SK-N-SH (cell line): Measurements from ENCODE around the gene TMEM192.

Source experiments
- ELF1 ChIP-seq: IDR thresholded peaks from 2 replicates; pipeline ENCODE4 v1.4.0; 2012
- EP300 ChIP-seq, 2 experiments: IDR thresholded peaks; 2 replicates each; pipeline versions ENCODE4 v1.4.0 to v1.6.1; 2012; ENCODE audit warnings: borderline replicate concordance in 1 of 2, low read depth in 1 of 2, low read length in 1 of 2
- GATA2 ChIP-seq: sonication (generic); formaldehyde crosslinking; IDR thresholded peaks from 2 replicates; pipeline ENCODE4 v1.5.0; 2020; ENCODE audit warnings: mild to moderate bottlenecking, missing genetic modification reagents
- MXI1 ChIP-seq: IDR thresholded peaks from 2 replicates; pipeline ENCODE4 v1.6.1; 2012; ENCODE audit warnings: mild to moderate bottlenecking, low read depth, low read length, improper control_type of control experiment
- POLR2AphosphoS5 ChIP-seq: IDR thresholded peaks from 2 replicates; pipeline ENCODE4 v1.6.1; 2012; ENCODE audit warnings: low read depth, low read length
- REST ChIP-seq: IDR thresholded peaks from 2 replicates; pipeline ENCODE4 v1.6.1; 2012; ENCODE audit warnings: mild to moderate bottlenecking, low read depth, low read length, moderate library complexity
- RFX5 ChIP-seq: IDR thresholded peaks from 2 replicates; pipeline ENCODE4 v1.6.1; 2012; ENCODE audit warnings: mild to moderate bottlenecking, improper control_type of control experiment, low read length
- TAF1 ChIP-seq: IDR thresholded peaks from 2 replicates; pipeline ENCODE4 v1.6.1; 2012; ENCODE audit warnings: low read depth, mild to moderate bottlenecking, low read length, moderate library complexity, borderline replicate concordance
- TF ChIP-seq, protein P1 (sequence below): fragments of 200-600 bp; sonication (generic); IDR thresholded peaks from 2 replicates; pipeline ENCODE4 v1.6.1; 2017; ENCODE audit warnings: antibody characterized with exemption, mild to moderate bottlenecking, moderate library complexity
- TF ChIP-seq, protein P2 (sequence below): IDR thresholded peaks from 2 replicates; pipeline ENCODE4 v1.4.0; 2012; ENCODE audit warnings: low read depth, borderline replicate concordance

- TF ChIP-seq REST (no peak), MXI1 (no peak), GATA2 (no peak), TAF1 (no peak), EP300 (IDR thresholded peaks at IDR 0.05; ENCODE audit: borderline replicate concordance in 1 of 2, low read depth in 1 of 2, low read length in 1 of 2) (no peak), ELF1 (no peak), RFX5 (no peak), POLR2AphosphoS5 (no peak)
- TF ChIP-seq, protein P1, sequence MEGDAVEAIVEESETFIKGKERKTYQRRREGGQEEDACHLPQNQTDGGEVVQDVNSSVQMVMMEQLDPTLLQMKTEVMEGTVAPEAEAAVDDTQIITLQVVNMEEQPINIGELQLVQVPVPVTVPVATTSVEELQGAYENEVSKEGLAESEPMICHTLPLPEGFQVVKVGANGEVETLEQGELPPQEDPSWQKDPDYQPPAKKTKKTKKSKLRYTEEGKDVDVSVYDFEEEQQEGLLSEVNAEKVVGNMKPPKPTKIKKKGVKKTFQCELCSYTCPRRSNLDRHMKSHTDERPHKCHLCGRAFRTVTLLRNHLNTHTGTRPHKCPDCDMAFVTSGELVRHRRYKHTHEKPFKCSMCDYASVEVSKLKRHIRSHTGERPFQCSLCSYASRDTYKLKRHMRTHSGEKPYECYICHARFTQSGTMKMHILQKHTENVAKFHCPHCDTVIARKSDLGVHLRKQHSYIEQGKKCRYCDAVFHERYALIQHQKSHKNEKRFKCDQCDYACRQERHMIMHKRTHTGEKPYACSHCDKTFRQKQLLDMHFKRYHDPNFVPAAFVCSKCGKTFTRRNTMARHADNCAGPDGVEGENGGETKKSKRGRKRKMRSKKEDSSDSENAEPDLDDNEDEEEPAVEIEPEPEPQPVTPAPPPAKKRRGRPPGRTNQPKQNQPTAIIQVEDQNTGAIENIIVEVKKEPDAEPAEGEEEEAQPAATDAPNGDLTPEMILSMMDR = no peak
- TF ChIP-seq, protein P2, sequence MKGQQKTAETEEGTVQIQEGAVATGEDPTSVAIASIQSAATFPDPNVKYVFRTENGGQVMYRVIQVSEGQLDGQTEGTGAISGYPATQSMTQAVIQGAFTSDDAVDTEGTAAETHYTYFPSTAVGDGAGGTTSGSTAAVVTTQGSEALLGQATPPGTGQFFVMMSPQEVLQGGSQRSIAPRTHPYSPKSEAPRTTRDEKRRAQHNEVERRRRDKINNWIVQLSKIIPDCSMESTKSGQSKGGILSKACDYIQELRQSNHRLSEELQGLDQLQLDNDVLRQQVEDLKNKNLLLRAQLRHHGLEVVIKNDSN = no peak
These were observed 37.9 kb upstream of the TMEM192 start for GRCh38 chr4:165150545-165150944.
